ENCODE data around the gene CCDC6. TPM values are rescaled to one million over a fixed set of nuclear protein-coding genes. Genes with fewer than 3 reads are reported as not detected.
A peak's percentile ranks its signal among the peaks of the same experiment; 100 is the strongest.

Gene CCDC6
- total RNA-seq, 4 donors from 2014 or later = 30.8 to 66.0 (median 53.4) TPM

GRCh38 chr10:59804220-59804619 lies 102.1 kb downstream of the CCDC6 start:
- WGBS, 2 donors (ENCODE audit: low coverage in 1 of 2) = 71 to 83% methylated on average over 1 to 4 of the region's 4 CpGs
- H3K27me3 ChIP-seq = no peaks in the 10 kb centered on the region
- peaks cover 0 to 18% (median 0%) of the 10 kb centered on the region in 3 donors for H3K4me1 ChIP-seq
- no peak overlapping the region for H3K4me3 ChIP-seq
- H3K27ac ChIP-seq = no peak overlapping the region
- no peaks in the 10 kb centered on the region for H3K9me3 ChIP-seq
- TF ChIP-seq POLR2A (IDR thresholded peaks at IDR 0.05) (no peak), CTCF (IDR thresholded peaks at IDR 0.05) (no peak), POLR2AphosphoS5 (IDR thresholded peaks at IDR 0.05) (no peak), EP300 (IDR thresholded peaks at IDR 0.05) (no peak)
- H3K36me3 ChIP-seq = peaks cover 0 to 80% of the 10 kb centered on the region in 2 donors
- ATAC-seq = no peak

DNA sequence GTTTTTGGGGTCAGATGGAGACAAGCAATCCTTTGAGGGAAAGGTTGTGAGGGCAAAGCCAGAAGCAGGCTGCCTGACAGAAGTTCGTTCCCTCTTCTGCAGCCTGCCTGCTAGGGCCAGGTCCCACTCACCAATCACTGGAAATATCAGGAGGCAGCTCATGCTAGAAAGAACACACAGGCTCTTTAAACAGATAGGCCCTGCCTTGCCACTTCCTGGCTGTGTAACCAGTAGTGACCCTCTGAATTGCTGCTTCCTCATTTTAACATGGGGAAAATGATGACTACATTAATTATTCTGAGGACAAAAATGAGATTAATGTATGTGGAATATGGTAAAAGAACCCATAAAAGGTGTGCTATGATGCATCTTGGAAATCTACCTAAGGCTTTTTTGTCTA lies 102.6 kb downstream of the CCDC6 start:
- no peaks in the 10 kb centered on the region for H3K27me3 ChIP-seq
- 80 to 88% methylated on average over 1 of the region's 1 CpG for WGBS, 2 donors (ENCODE audit: low coverage in 1 of 2)
- H3K4me3 ChIP-seq = no peak overlapping the region
- ATAC-seq = peak; percentile 60
- H3K36me3 ChIP-seq = peaks cover 0 to 85% of the 10 kb centered on the region in 2 donors
- H3K27ac ChIP-seq = no peak overlapping the region
- H3K4me1 ChIP-seq = peaks cover 0 to 12% (median 0%) of the 10 kb centered on the region in 3 donors
- H3K9me3 ChIP-seq = no peaks in the 10 kb centered on the region
- TF ChIP-seq POLR2AphosphoS5 (IDR thresholded peaks at IDR 0.05) = no peak
- no peak for TF ChIP-seq EP300 (IDR thresholded peaks at IDR 0.05)
- TF ChIP-seq POLR2A (IDR thresholded peaks at IDR 0.05) = no peak
- TF ChIP-seq CTCF (IDR thresholded peaks at IDR 0.05) = no peak

DNA sequence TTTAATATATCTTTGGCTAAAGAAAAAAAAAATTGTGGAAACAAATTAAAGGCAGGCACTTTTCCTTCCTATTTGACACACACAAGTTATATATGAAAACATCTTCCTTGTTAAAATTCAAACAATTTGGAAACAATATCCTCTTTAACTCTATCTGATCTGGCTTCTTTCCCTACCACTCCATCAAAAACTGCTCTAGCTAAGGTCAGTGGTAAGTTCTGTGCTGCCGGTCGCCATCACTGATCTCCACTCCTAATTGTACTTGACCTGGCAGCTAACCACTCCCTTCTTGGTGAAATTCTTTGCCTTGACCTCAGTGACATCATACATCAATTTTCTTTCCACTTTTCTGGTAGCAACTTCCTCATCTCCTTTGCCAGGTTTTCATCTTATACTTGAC lies 105.2 kb downstream of the CCDC6 start:
- no peak overlapping the region for H3K4me3 ChIP-seq
- TF ChIP-seq POLR2AphosphoS5 (IDR thresholded peaks at IDR 0.05) (no peak), EP300 (IDR thresholded peaks at IDR 0.05) (no peak), POLR2A (IDR thresholded peaks at IDR 0.05) (no peak)

DNA sequence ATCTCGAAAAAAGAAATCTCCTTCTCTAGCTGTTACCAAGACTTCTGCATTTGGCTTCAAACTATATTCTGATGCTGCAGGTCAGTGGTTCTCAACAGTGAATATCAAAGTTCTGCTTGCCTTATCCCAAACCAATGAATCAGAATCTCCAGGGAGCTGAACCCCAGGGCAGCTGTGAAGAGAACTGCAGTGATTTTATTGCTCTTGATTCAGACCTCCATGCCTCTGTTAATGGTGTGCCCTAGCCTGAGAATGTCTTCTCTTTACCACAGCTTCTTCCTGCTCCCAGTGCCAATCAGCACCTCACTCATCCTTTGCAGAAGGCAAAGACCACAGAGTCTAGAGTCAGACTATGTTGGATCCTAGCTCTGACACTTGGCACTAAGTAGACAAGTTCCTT lies 106.9 kb downstream of the CCDC6 start:
- H3K27me3 ChIP-seq = no peaks in the 10 kb centered on the region
- TF ChIP-seq CTCF (IDR thresholded peaks at IDR 0.05) (no peak), POLR2AphosphoS5 (IDR thresholded peaks at IDR 0.05) (no peak), EP300 (IDR thresholded peaks at IDR 0.05) (no peak), POLR2A (IDR thresholded peaks at IDR 0.05) (no peak)
- WGBS, 2 donors (ENCODE audit: low coverage in 1 of 2) = 86% methylated on average over 1 of the region's 1 CpG; no CpG with 5 or more reads in 1 of the 2 donors
- no peaks in the 10 kb centered on the region for H3K9me3 ChIP-seq
- peaks cover 0 to 76% of the 10 kb centered on the region in 2 donors for H3K36me3 ChIP-seq
- ATAC-seq = no peak
- H3K27ac ChIP-seq = no peak overlapping the region
- H3K4me3 ChIP-seq = no peak overlapping the region
- no peaks in the 10 kb centered on the region for H3K4me1 ChIP-seq

More for the DNA sequence above, 105.2 kb downstream of the CCDC6 start:
- Histone ChIP-seq H3K27me3 (no peaks in the 10 kb centered on the region), H3K4me1 (no peaks in the 10 kb centered on the region), H3K36me3 (peaks cover 0 to 90% of the 10 kb centered on the region in 2 donors), H3K27ac (no peak overlapping the region), H3K9me3 (no peaks in the 10 kb centered on the region)
- ATAC-seq = no peak
- WGBS, 2 donors (ENCODE audit: low coverage in 1 of 2) = 86 to 94% methylated on average over 2 of the region's 2 CpGs

- Histone ChIP-seq H3K4me1 (peaks cover 0 to 12% (median 0%) of the 10 kb centered on the region in 3 donors), H3K9me3 (no peaks in the 10 kb centered on the region), H3K36me3 (peaks cover 9 to 74% of the 10 kb centered on the region in 2 donors), H3K4me3 (no peak overlapping the region), H3K27me3 (no peaks in the 10 kb centered on the region), H3K27ac (no peak overlapping the region)
- no peak for TF ChIP-seq POLR2AphosphoS5 (IDR thresholded peaks at IDR 0.05)
- no peak for TF ChIP-seq POLR2A (IDR thresholded peaks at IDR 0.05)
- no peak for TF ChIP-seq CTCF (IDR thresholded peaks at IDR 0.05)
- no peak for TF ChIP-seq EP300 (IDR thresholded peaks at IDR 0.05)
- no peak for ATAC-seq
- WGBS, 2 donors (ENCODE audit: low coverage in 1 of 2) = 45 to 50% methylated on average over 2 of the region's 2 CpGs
These were observed 112.4 kb downstream of the CCDC6 start for GRCh38 chr10:59793919-59794318.
